Measurements from ENCODE around the gene REEP6. TPM values are rescaled to one million over a fixed set of nuclear protein-coding genes. Genes with fewer than 3 reads are reported as not detected.

The REEP6 gene
- 1 to 10 TPM; 1.9 to 6.0 (median 3.5) TPM for total RNA-seq
- polyA plus RNA-seq = 1 to 10 TPM; 3.6 to 4.1 TPM
- long read RNA-seq, donor 1, partial matches to known transcripts = 0 of 4 reads
- long read RNA-seq, donor 1, other reads (novel, unspliced or antisense) = 0 of 4 reads
- long read RNA-seq, donor 2, partial matches to known transcripts = 0 of 3 reads
- long read RNA-seq, donor 2, other reads (novel, unspliced or antisense) = 0 of 3 reads
- long read RNA-seq, donor 3 = 0 reads

- TF ChIP-seq POLR2A (IDR thresholded peaks at IDR 0.05) (peak in 1 of 2 donors; percentile 41), CTCF (IDR thresholded peaks at IDR 0.05) (no peak)
- Histone ChIP-seq H3K4me1 (peaks cover 3 to 29% (median 14%) of the 10 kb centered on the region in 12 donors), H3K36me3 (no peaks in the 10 kb centered on the region), H3K4me3 (peak within 1 kb of the TSS; percentile 35 to 77 (median 60)), H3K27me3 (peaks cover 0 to 13% (median 0%) of the 10 kb centered on the region in 9 donors), H3K9me3 (no peaks in the 10 kb centered on the region), H3K27ac (peak within 1 kb of the TSS in 11 of 12 donors; percentile 55 to 87 (median 78))
- intact Hi-C loops (cut with DNase I) = loop anchor here in 1 of 10 donors (2.0 kb wide), 1 partner anchor 162 kb away; the partner anchor contains the start of gene TCF3
- ATAC-seq (no peak), DNase-seq (peak in 1 of 5 donors; percentile 68)
- WGBS, 4 donors = 5 to 6% (median 5%) methylated on average over 29 to 73 of the region's 73 CpGs
Observed at GRCh38 chr19:1491114-1491848, at the start of gene REEP6. Gene REEP6 (plus strand): TSS chr19:1491181. CDS start chr19:1491270, 89 bp downstream.

- whole genome bisulfite sequencing, 4 donors = 87 to 90% (median 89%) methylated on average over 25 of the region's 25 CpGs
- intact Hi-C loops (cut with DNase I) = loop anchor here in 1 of 10 donors (10.0 kb wide), 1 partner anchor 127 kb away; no protein-coding TSS in a partner anchor
- Histone ChIP-seq H3K27ac (no peak overlapping the region), H3K4me3 (no peak overlapping the region), H3K27me3 (peaks cover 7 to 17% (median 16%) of the 10 kb centered on the region in 9 donors), H3K4me1 (peaks cover 2 to 54% (median 35%) of the 10 kb centered on the region in 12 donors), H3K36me3 (peaks cover 8 to 38% (median 34%) of the 10 kb centered on the region in 9 donors), H3K9me3 (no peaks in the 10 kb centered on the region)
- ATAC-seq = no peak
- TF ChIP-seq POLR2A (IDR thresholded peaks at IDR 0.05) (no peak), CTCF (IDR thresholded peaks at IDR 0.05) (no peak)
- DNase-seq = peak in 1 of 5 donors; percentile 29
Observed at GRCh38 chr19:1441677-1442438, 49.1 kb upstream of the REEP6 start.

- Histone ChIP-seq H3K4me1 (peaks cover 0 to 43% (median 15%) of the 10 kb centered on the region in 12 donors), H3K27ac (no peak overlapping the region), H3K36me3 (peaks cover 8 to 28% (median 24%) of the 10 kb centered on the region in 9 donors), H3K4me3 (peak overlapping the region in 11 of 12 donors; percentile 16 to 53 (median 41)), H3K27me3 (peaks cover 36 to 52% (median 49%) of the 10 kb centered on the region in 9 donors), H3K9me3 (no peaks in the 10 kb centered on the region)
- 2 to 4% (median 2%) methylated on average over 51 to 70 of the region's 70 CpGs for WGBS, 4 donors
- ATAC-seq (peak; percentile 23 to 91 (median 88)), DNase-seq (peak; percentile 60 to 89 (median 70))
- TF ChIP-seq POLR2A (IDR thresholded peaks at IDR 0.05) (no peak), CTCF (IDR thresholded peaks at IDR 0.05) (peak; percentile 85 to 98 (median 94))
- intact Hi-C loops (cut with DNase I) = loop anchor here in 2 of 10 donors (5.0 to 10.0 kb wide), 2 partner anchors 67 to 131 kb away; partner anchors contain the start of gene ADAMTSL5 (in 1 of the 2)
Observed at GRCh38 chr19:1445185-1445931, 45.6 kb upstream of the REEP6 start.
